HG03175 (cell line): ENCODE data around the gene ZP3.
"Not testable (repeated sequence)": the region's sequence is repeated elsewhere in the genome, so short reads cannot be mapped to it uniquely, and the experiment has no call there.

ENCODE experiments used
- ATAC-seq: cut with Tn5 transposase; IDR thresholded peaks from one replicate; pipeline ENCODE4 v1.9.1; 2021; ENCODE audit warnings: mild to moderate bottlenecking, moderate library complexity; ENCODE audit not compliant: unreplicated experiment

Gene ZP3

GRCh38 chr7:76439120-76439888, 14.6 kb downstream of the ZP3 start:
- ATAC-seq, result not testable (repeated sequence)

- not testable (repeated sequence) for ATAC-seq
Measured at GRCh38 chr7:76440404-76440803, 15.7 kb downstream of the ZP3 start.

- ATAC-seq, result peak; percentile 47
Measured at GRCh38 chr7:76441792-76442191, 17.0 kb downstream of the ZP3 start.

GRCh38 chr7:76442664-76443446, 18.1 kb downstream of the ZP3 start:
- ATAC-seq, result not testable (repeated sequence)

- not testable (repeated sequence) for ATAC-seq
Measured at GRCh38 chr7:76443846-76444245, 19.1 kb downstream of the ZP3 start.

- ATAC-seq, result peak; percentile 76
Measured at GRCh38 chr7:76445577-76446008, 20.8 kb downstream of the ZP3 start.

- ATAC-seq, result not testable (repeated sequence)
Measured at GRCh38 chr7:76457017-76457416, 32.3 kb downstream of the ZP3 start.

GRCh38 chr7:76458504-76458903, 33.8 kb downstream of the ZP3 start:
- ATAC-seq, result not testable (repeated sequence)

GRCh38 chr7:76460767-76461166, 36.0 kb downstream of the ZP3 start:
- ATAC-seq, result not testable (repeated sequence)

GRCh38 chr7:76461464-76462101, 36.8 kb downstream of the ZP3 start, which contains the start of gene DTX2:
DTX2 (plus strand) TSS chr7:76461709; CDS start chr7:76480510, 18,801 bp downstream.
- ATAC-seq, result peak; percentile 98

- peak; percentile 7 for ATAC-seq
Measured at GRCh38 chr7:76462271-76462882, 37.6 kb downstream of the ZP3 start.

GRCh38 chr7:76464959-76465358, 40.2 kb downstream of the ZP3 start:
- ATAC-seq, result not testable (repeated sequence)

GRCh38 chr7:76465950-76466349, 41.2 kb downstream of the ZP3 start:
- ATAC-seq, result not testable (repeated sequence)

GRCh38 chr7:76467743-76468404, 43.1 kb downstream of the ZP3 start:
- not testable (repeated sequence) for ATAC-seq

- ATAC-seq, result not testable (repeated sequence)
Measured at GRCh38 chr7:76471556-76472221, 46.9 kb downstream of the ZP3 start.

- ATAC-seq, result not testable (repeated sequence)
Measured at GRCh38 chr7:76473097-76473496, 48.3 kb downstream of the ZP3 start.

- not testable (repeated sequence) for ATAC-seq
Measured at GRCh38 chr7:76476280-76476679, 51.5 kb downstream of the ZP3 start.

- ATAC-seq, result not testable (repeated sequence)
Measured at GRCh38 chr7:76476742-76477474, 52.2 kb downstream of the ZP3 start.

GRCh38 chr7:76479628-76480027, 54.9 kb downstream of the ZP3 start:
- ATAC-seq, result not testable (repeated sequence)
